Muscle of back (tissue), 11 donors: ENCODE data around the gene REG1B. TPM values are rescaled to one million over a fixed set of nuclear protein-coding genes. Genes with fewer than 3 reads are reported as not detected.
A peak's percentile ranks its signal among the peaks of the same experiment; 100 is the strongest.
"Not testable (repeated sequence)": the region's sequence is repeated elsewhere in the genome, so short reads cannot be mapped to it uniquely, and the experiment has no call there.

Experiments
- DNase-seq, 3 donors: peaks; one replicate each; pipeline versions ENCODE4 v3.0.0 to v3.0.0-alpha.2; 2013
- polyA plus RNA-seq, 10 donors: library from polyadenylated mRNA; unstranded; fragments of 120-200 nt; gene quantifications; one replicate each; pipeline ENCODE4 v1.2.1, GENCODE V29; 2013; ENCODE audit not compliant: insufficient read length in 10 of 10

The REG1B gene
- polyA plus RNA-seq, 10 donors: not detected

- no peak for DNase-seq
Observed at GRCh38 chr2:79084495-79085135, 3.2 kb downstream of the REG1B start.

GRCh38 chr2:79083597-79084251 is 4.1 kb downstream of the REG1B start:
- DNase-seq: no peak

- DNase-seq: no peak
Observed at GRCh38 chr2:79082987-79083386, 4.8 kb downstream of the REG1B start.

- DNase-seq: no peak
Observed at GRCh38 chr2:79071078-79071477, 16.7 kb downstream of the REG1B start.

- no peak for DNase-seq
Observed at GRCh38 chr2:79065201-79065600, 22.6 kb downstream of the REG1B start.

- DNase-seq: not testable (repeated sequence)
Observed at GRCh38 chr2:79054769-79055168, 33.0 kb downstream of the REG1B start.

GRCh38 chr2:79053486-79053885 is 34.3 kb downstream of the REG1B start:
- peak in 2 of 3 donors; percentile 81 to 90 for DNase-seq

- peak in 2 of 3 donors; percentile 41 to 70 for DNase-seq
Observed at GRCh38 chr2:79041032-79041448, 46.8 kb downstream of the REG1B start.

GRCh38 chr2:79039944-79040343 is 47.8 kb downstream of the REG1B start:
- no peak for DNase-seq

Other genes starting within 250 kb of the REG1B start
- gene REG3G, start 62.3 kb downstream of the REG1B start, polyA plus RNA-seq: not detected
- not detected for gene REG1A, start 32.5 kb upstream of the REG1B start, polyA plus RNA-seq
- gene REG3A, start 71.8 kb upstream of the REG1B start, polyA plus RNA-seq: not detected